H1 (cell line): Measurements from ENCODE around the gene MMP8. TPM values are rescaled to one million over a fixed set of nuclear protein-coding genes. Genes with fewer than 3 reads are reported as not detected.

ENCODE experiments used
- BCL11A ChIP-seq, 2 experiments: IDR thresholded peaks; one replicate each; pipeline ENCODE4 v1.6.1; 2011; ENCODE audit warnings: low read depth in 2 of 2, low read length in 2 of 2, mild to moderate bottlenecking in 2 of 2
- CBX5 ChIP-seq: fragments of 300-800, 300-1000 bp; sonication (generic); IDR thresholded peaks from 2 replicates; pipeline ENCODE4 v1.7.1; 2016; ENCODE audit warnings: antibody characterized with exemption, low read length, low read depth
- CHD7 ChIP-seq: fragments of 300-600 bp; sonication (generic); IDR thresholded peaks from 2 replicates; pipeline ENCODE4 v1.7.1; 2012; ENCODE audit warnings: low read length, moderate library complexity, mild to moderate bottlenecking, inconsistent platforms; ENCODE audit not compliant: insufficient replicate concordance
- E2F6 ChIP-seq: IDR thresholded peaks from 2 replicates; pipeline ENCODE4 v1.6.1; 2012; ENCODE audit warnings: inconsistent platforms
- EGR1 ChIP-seq: IDR thresholded peaks from 2 replicates; pipeline ENCODE4 v1.6.1; 2011; ENCODE audit warnings: low read depth, low read length, borderline replicate concordance
- SIN3A ChIP-seq, 2 experiments: IDR thresholded peaks in 1 of 2; conservative IDR thresholded peaks in 1 of 2; 2 replicates each; pipeline ENCODE4 v1.6.1; 2011 to 2012; ENCODE audit warnings: low read length in 2 of 2, improper control_type of control experiment in 1 of 2, low read depth in 1 of 2, mild to moderate bottlenecking in 1 of 2
- ZNF274 ChIP-seq: IDR thresholded peaks from 2 replicates; pipeline ENCODE4 v1.7.0; 2012; ENCODE audit warnings: low read length, borderline replicate concordance; ENCODE audit errors: extremely low read depth
- polyA plus RNA-seq, 7 experiments: library from polyadenylated mRNA; depleted of rRNA in 3 of 7; stranded (reverse) in 5 of 7; unstranded in 2 of 7; fragments of >200 nt in 5 of 7; fragments of 200-250 nt in 2 of 7; gene quantifications; 1 replicate in 5 of 7; 2 replicates in 1 of 7; 4 replicates in 1 of 7; pipeline versions ENCODE4 v1.2.1 to v1.2.3, GENCODE V29; 2011 to 2013; ENCODE audit warnings: missing spikeins in 2 of 7, mixed read lengths in 2 of 7
- total RNA-seq: library from RNA; stranded (reverse); fragmentation: NEBNext Ultra II Directional; extraction: Animal tissue kit (Norgen Biotek cat#: 25700); gene quantifications from 2 replicates; pipeline ENCODE4 v1.2.1, GENCODE V29; 2021

Gene MMP8
- total and polyA plus RNA-seq, 2 of the 8 experiments (the other 6 are each of a cell fraction or from before 2014, with no cell fraction given): not detected

DNA sequence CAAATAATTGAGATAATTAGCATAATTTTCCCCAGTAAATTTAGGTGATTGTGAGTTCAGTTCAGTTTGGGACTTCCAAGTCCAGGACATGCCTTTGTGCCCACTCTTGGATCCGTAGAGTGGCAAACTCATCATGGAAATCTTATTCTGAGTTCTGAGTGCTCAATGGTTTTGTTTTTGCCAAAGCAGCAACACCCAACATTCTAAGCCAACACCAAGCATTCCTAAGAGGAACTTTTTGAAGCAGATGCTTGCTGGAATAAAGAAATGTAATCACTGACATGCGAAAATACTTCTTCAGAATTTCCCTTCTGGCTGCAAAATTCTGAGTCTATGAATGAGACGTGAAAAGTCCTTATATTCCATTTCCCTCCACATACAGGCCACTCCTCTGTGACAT lies 29.6 kb downstream of the MMP8 start (continued):
- no peak for TF ChIP-seq BCL11A (IDR thresholded peaks at IDR 0.05; ENCODE audit: low read depth in 2 of 2, low read length in 2 of 2)
- TF ChIP-seq ZNF274: no peak
- TF ChIP-seq CBX5: no peak
- TF ChIP-seq CHD7: no peak
- no peak for TF ChIP-seq E2F6
- TF ChIP-seq SIN3A (conservative IDR thresholded peaks at IDR 0.05 in 1 of 2, IDR thresholded peaks at IDR 0.05 in 1 of 2; ENCODE audit: low read depth in 1 of 2, low read length in 2 of 2): no peak
- TF ChIP-seq EGR1: no peak
